ENCODE results near the gene CD93.

CD93 gene

GRCh38 chr20:23094213-23094896, 8.2 kb upstream of the CD93 start:
- no peak for DNase-seq (ENCODE audit: low read depth)
- TF ChIP-seq CTCF (conservative IDR thresholded peaks at IDR 0.05; ENCODE audit: low read depth, low read length), result no peak
- H3K4me3 ChIP-seq (ENCODE audit: low read length), result no peak overlapping the region

DNA sequence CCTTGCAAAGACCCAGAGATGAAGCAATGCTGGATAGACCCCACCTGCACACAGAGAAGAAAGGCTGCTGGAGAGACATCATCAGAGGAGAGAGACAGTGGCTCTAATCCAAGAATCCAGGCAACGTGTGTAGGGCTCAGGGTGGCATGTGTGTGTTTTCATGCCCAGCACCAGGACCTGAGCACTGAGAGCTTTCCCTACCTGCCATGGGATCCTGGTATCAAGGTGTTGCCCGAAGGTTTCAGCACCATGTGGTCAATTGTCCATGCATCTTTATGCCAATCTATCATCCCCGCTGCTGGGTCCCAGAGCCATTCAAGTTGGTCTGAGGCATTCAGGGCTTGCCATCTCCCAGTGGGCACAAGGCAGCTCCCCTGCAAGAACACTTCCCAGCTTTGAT, 7.5 kb upstream of the CD93 start:
- TF ChIP-seq CTCF (conservative IDR thresholded peaks at IDR 0.05; ENCODE audit: low read depth, low read length), result no peak
- no peak overlapping the region for H3K4me3 ChIP-seq (ENCODE audit: low read length)
- no peak for DNase-seq (ENCODE audit: low read depth)

- DNase-seq (ENCODE audit: low read depth), result no peak
- no peak for TF ChIP-seq CTCF (conservative IDR thresholded peaks at IDR 0.05; ENCODE audit: low read depth, low read length)
- H3K4me3 ChIP-seq (ENCODE audit: low read length), result no peak overlapping the region
Measured at GRCh38 chr20:23092861-23093495, 6.9 kb upstream of the CD93 start.

DNA sequence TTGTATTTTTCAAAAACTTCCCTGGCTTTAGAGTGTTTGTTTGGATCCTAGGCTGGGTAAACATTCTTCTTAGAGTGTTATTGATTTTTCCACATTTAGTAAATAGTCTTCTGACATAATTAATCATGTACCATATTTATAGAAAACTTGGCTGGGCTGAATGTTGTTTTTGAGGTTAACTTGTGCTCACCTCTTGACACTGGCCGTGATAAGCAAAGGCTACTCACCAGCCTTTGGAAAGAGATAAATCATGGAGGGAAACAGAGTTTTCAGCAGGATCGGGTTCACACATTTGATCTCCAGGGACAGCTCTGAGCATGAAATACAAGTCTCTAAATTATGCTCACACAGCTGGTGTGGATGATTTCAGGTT, 6.2 kb upstream of the CD93 start:
- no peak for TF ChIP-seq CTCF (conservative IDR thresholded peaks at IDR 0.05; ENCODE audit: low read depth, low read length)
- no peak for DNase-seq (ENCODE audit: low read depth)
- H3K4me3 ChIP-seq (ENCODE audit: low read length), result no peak overlapping the region

DNA sequence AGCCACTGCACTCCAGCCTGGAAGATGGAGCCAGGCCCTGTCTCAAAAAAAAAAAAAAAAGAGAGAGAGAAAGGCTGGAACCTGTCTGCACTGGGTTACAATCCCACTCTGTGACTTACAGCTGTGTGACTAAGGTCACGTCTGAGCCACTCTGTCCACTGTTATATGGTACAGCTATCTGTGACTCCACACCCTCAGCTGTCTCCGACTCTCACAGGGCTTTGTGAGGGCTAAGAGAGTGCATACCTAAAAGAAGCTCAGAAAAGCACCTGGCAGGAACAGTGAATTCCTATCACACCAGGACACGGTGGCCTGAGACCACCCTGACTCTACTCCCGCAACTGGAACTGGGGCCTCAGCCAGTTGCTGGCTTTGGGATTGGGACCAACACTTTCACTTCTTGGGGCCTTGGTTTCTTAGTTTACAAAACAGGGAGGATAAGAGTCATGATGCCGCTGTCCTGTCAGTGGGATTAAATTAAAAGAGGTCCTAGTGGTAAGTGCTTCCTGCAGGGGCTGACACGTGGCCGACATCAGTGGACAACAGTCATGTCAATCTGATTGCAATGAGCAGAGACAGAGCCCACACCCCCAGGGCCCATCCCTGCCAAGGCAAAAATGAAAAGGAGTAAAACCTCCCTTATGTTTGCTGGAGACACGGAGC, 5.7 kb upstream of the CD93 start:
- DNase-seq (ENCODE audit: low read depth), result no peak
- H3K4me3 ChIP-seq (ENCODE audit: low read length), result no peak overlapping the region
- no peak for TF ChIP-seq CTCF (conservative IDR thresholded peaks at IDR 0.05; ENCODE audit: low read depth, low read length)

- no peak overlapping the region for H3K4me3 ChIP-seq (ENCODE audit: low read length)
- no peak for DNase-seq (ENCODE audit: low read depth)
- TF ChIP-seq CTCF (conservative IDR thresholded peaks at IDR 0.05; ENCODE audit: low read depth, low read length), result no peak
Measured at GRCh38 chr20:23090878-23091277, 4.8 kb upstream of the CD93 start.

DNA sequence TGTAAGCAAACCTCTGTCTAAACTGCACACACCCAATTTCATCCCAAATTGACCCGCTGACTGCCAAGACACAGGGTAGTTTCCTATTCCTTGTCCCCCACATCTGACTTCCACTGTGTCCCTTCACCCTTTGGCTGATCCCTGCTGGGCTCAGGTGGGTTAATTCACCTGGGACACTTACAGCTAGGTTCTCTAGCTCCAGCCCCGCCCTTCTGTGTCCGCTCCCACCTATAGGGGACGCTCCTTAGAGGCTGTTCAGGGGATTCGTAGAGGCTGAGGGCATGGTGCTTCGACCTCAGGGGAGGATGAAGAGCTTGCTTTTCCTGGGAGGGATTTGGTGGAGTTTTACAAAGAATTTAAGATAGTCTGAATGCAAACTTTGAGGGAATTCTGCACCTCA, 4.0 kb upstream of the CD93 start:
- no peak for TF ChIP-seq CTCF (conservative IDR thresholded peaks at IDR 0.05; ENCODE audit: low read depth, low read length)
- no peak overlapping the region for H3K4me3 ChIP-seq (ENCODE audit: low read length)
- no peak for DNase-seq (ENCODE audit: low read depth)

Measured in retinal pigment epithelial cell (primary cell).